Thoracic aorta (tissue), 2 donors: ENCODE data around the gene PALMD. TPM values are rescaled to one million over a fixed set of nuclear protein-coding genes. Genes with fewer than 3 reads are reported as not detected.

Source experiments
- ATAC-seq: fragments of 150-250 bp; one replicate; pipeline ENCODE4 v1.8.0; 2017; ENCODE audit warnings: low read depth; ENCODE audit not compliant: insufficient number of reproducible peaks, low FRiP score
- DNase-seq: peaks from one replicate; pipeline ENCODE4 v3.0.0-alpha.2; 2020; ENCODE audit warnings: low spot score
- H3K27ac ChIP-seq, 2 donors: fragments of 200-600 bp; sonication (generic); 1 replicate in 1 of 2; 2 replicates in 1 of 2; pipeline ENCODE4 v1.5.1; 2016; ENCODE audit warnings: mild to moderate bottlenecking in 2 of 2, moderate library complexity in 2 of 2
- H3K27me3 ChIP-seq: fragments of 200-600 bp; sonication (generic); replicated peaks from 2 replicates; pipeline ENCODE4 v1.6.0; 2016; ENCODE audit warnings: mild to moderate bottlenecking; ENCODE audit not compliant: insufficient read depth
- H3K36me3 ChIP-seq: fragments of 200-600 bp; sonication (generic); one replicate; pipeline ENCODE4 v1.5.1; 2016
- H3K4me1 ChIP-seq, 2 donors: fragments of 200-600 bp; sonication (generic); 1 replicate in 1 of 2; 2 replicates in 1 of 2; pipeline versions ENCODE4 v1.5.1 to v1.6.0; 2016; ENCODE audit warnings: low read depth in 2 of 2, mild to moderate bottlenecking in 1 of 2; ENCODE audit not compliant: control insufficient read depth in 1 of 2
- H3K4me3 ChIP-seq: fragments of 200-600 bp; sonication (generic); 2 replicates; pipeline ENCODE4 v1.5.1; 2016; ENCODE audit warnings: mild to moderate bottlenecking
- H3K9me3 ChIP-seq: fragments of 200-600 bp; sonication (generic); 2 replicates; pipeline ENCODE4 v1.5.1; 2016
- CTCF ChIP-seq: fragments of 200-600 bp; sonication (generic); IDR thresholded peaks from one replicate; pipeline ENCODE4 v1.5.1; 2019; ENCODE audit warnings: antibody characterized with exemption
- total RNA-seq, 2 donors: library from RNA; depleted of rRNA; stranded (reverse); fragments of >200 nt; gene quantifications; one replicate each; pipeline versions ENCODE4 v1.1.0 to v1.2.3, GENCODE V29; 2016

Gene PALMD
- total RNA-seq, 2 donors from 2014 or later = 23.3 to 24.1 TPM

GRCh38 chr1:99650773-99651437 lies 5.0 kb downstream of the PALMD start:
- no peak for DNase-seq
- no peak overlapping the region for H3K4me3 ChIP-seq
- no peaks in the 10 kb centered on the region for H3K9me3 ChIP-seq
- TF ChIP-seq CTCF = no peak
- no peaks in the 10 kb centered on the region for H3K27me3 ChIP-seq
- ATAC-seq = no peak
- no peak overlapping the region for H3K27ac ChIP-seq
- H3K4me1 ChIP-seq = peaks cover 0 to 8% of the 10 kb centered on the region in 2 donors
- H3K36me3 ChIP-seq = no peaks in the 10 kb centered on the region

GRCh38 chr1:99652881-99653281 lies 7.0 kb downstream of the PALMD start:
- Histone ChIP-seq H3K36me3 (no peaks in the 10 kb centered on the region), H3K4me3 (no peak overlapping the region), H3K9me3 (no peaks in the 10 kb centered on the region), H3K27me3 (no peaks in the 10 kb centered on the region), H3K27ac (no peak overlapping the region), H3K4me1 (no peaks in the 10 kb centered on the region)
- ATAC-seq = no peak
- DNase-seq = no peak
- no peak for TF ChIP-seq CTCF

- Histone ChIP-seq H3K4me1 (no peaks in the 10 kb centered on the region), H3K27me3 (no peaks in the 10 kb centered on the region), H3K27ac (no peak overlapping the region), H3K9me3 (no peaks in the 10 kb centered on the region), H3K36me3 (no peaks in the 10 kb centered on the region), H3K4me3 (no peak overlapping the region)
- TF ChIP-seq CTCF = no peak
- no peak for ATAC-seq
- no peak for DNase-seq
Measured at GRCh38 chr1:99655376-99655775, 9.5 kb downstream of the PALMD start.

- no peak overlapping the region for H3K27ac ChIP-seq
- no peaks in the 10 kb centered on the region for H3K27me3 ChIP-seq
- H3K4me1 ChIP-seq = no peaks in the 10 kb centered on the region
- H3K4me3 ChIP-seq = no peak overlapping the region
- no peak for DNase-seq
- H3K9me3 ChIP-seq = no peaks in the 10 kb centered on the region
- no peaks in the 10 kb centered on the region for H3K36me3 ChIP-seq
- TF ChIP-seq CTCF = no peak
- no peak for ATAC-seq
Measured at GRCh38 chr1:99656701-99657100, 10.8 kb downstream of the PALMD start.

DNA sequence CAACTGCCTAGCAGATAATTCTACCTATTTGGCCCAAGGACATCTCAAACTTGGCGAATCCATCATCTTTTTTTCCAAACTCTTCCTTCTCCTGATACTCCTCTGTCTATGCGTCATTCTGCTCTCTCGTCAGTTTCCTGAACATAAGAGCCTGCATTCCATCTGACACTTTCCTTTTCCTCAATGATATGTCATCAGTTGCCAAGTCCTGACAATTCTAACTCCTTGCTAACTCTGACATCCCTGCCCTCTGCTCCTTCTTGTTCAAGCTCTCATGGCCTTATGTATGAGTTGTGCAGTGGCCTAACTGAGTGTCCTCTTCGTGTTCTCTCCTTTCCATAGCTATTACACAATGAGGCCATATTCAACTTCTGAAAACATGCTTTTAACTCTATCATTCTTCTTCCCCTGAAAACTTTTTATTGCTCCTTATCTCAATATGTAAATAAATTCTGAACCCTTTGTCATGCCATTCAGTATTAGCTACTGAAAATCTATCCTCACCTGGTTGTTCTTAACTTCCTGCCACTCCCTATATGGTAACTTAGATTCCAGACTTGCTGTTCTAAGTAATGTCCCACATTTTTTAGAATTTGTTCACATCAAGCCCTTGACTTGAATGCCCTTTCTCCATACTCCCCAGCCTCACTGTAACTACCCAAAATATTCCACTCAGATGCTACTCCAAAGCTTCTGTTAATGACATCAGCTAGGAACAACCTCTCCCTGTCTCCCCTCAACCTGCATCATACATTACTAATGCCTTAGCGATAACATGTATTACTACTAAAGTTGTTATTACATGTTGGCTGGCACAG lies 11.5 kb downstream of the PALMD start:
- no peak for DNase-seq
- Histone ChIP-seq H3K4me3 (no peak overlapping the region), H3K27ac (no peak overlapping the region), H3K4me1 (no peaks in the 10 kb centered on the region), H3K36me3 (no peaks in the 10 kb centered on the region), H3K9me3 (no peaks in the 10 kb centered on the region), H3K27me3 (no peaks in the 10 kb centered on the region)
- no peak for TF ChIP-seq CTCF
- no peak for ATAC-seq
